H1 (cell line): ENCODE data around the gene PHF1. TPM values are rescaled to one million over a fixed set of nuclear protein-coding genes. Genes with fewer than 3 reads are reported as not detected.
"Not testable (repeated sequence)": the region's sequence is repeated elsewhere in the genome, so short reads cannot be mapped to it uniquely, and the experiment has no call there.

Source experiments
- CTCF ChIA-PET: fragments of 300-600 bp; sonication (Branson Sonifier 250); formaldehyde crosslinking; loops from one replicate; lab custom pipeline; 2021; ENCODE audit not compliant: partially characterized antibody; lab: Charles Lee
- POLR2A ChIA-PET: fragments of 300-600 bp; sonication (Branson Sonifier 250); formaldehyde crosslinking; loops from one replicate; lab custom pipeline; 2021; ENCODE audit warnings: inconsistent platforms; ENCODE audit not compliant: partially characterized antibody; lab: Charles Lee
- DNase-seq, 2 experiments: peaks; one replicate each; pipeline versions ENCODE4 v3.0.0 to v3.0.0-alpha.2; 2010 to 2022; ENCODE audit warnings: low spot score in 2 of 2, low read depth in 1 of 2, mixed read lengths in 1 of 2
- FAIRE-seq: peaks from 2 replicates; lab custom pipeline; 2011; peaks lifted over from hg19 to GRCh38; lab: Jason Lieb, UNC
- H2AFZ ChIP-seq: 2 replicates; pipeline ENCODE4 v1.8.1; 2012; ENCODE audit warnings: low read length, inconsistent platforms
- H2AK5ac ChIP-seq: 2 replicates; pipeline ENCODE4 v1.6.1; 2013; ENCODE audit warnings: low read depth, low read length
- H2BK120ac ChIP-seq: replicated peaks from 2 replicates; pipeline ENCODE3; 2013; ENCODE audit warnings: low read depth, low read length, inconsistent platforms
- H2BK12ac ChIP-seq: 2 replicates; pipeline ENCODE4 v1.6.1; 2013; ENCODE audit warnings: low read depth, low read length
- H2BK15ac ChIP-seq: 2 replicates; pipeline ENCODE4 v1.6.1; 2013; ENCODE audit warnings: low read length
- H2BK20ac ChIP-seq: 2 replicates; pipeline ENCODE4 v1.6.1; 2013; ENCODE audit warnings: low read length
- H2BK5ac ChIP-seq: 2 replicates; pipeline ENCODE4 v1.6.1; 2013; ENCODE audit warnings: low read depth, low read length
- H3K14ac ChIP-seq: 2 replicates; pipeline ENCODE4 v1.6.1; 2013; ENCODE audit warnings: inconsistent platforms; ENCODE audit not compliant: insufficient read length
- H3K18ac ChIP-seq: 2 replicates; pipeline ENCODE4 v1.6.1; 2013; ENCODE audit warnings: low read length; ENCODE audit errors: extremely low read depth
- H3K23ac ChIP-seq: 2 replicates; pipeline ENCODE4 v1.6.1; 2013; ENCODE audit warnings: inconsistent platforms; ENCODE audit not compliant: insufficient read length
- H3K23me2 ChIP-seq: 2 replicates; pipeline ENCODE4 v1.6.1; 2013; ENCODE audit warnings: low read depth, low read length
- H3K27ac ChIP-seq: 2 replicates; pipeline ENCODE4 v1.6.1; 2011; ENCODE audit warnings: low read depth, low read length, inconsistent platforms
- H3K27me3 ChIP-seq, 4 experiments: replicated peaks in 1 of 4; 1 replicate in 1 of 4; 2 replicates in 3 of 4; pipeline versions ENCODE4 v1.6.1 to v1.8.1; 2011 to 2013; ENCODE audit warnings: low read length in 3 of 4, mild to moderate bottlenecking in 3 of 4, inconsistent platforms in 2 of 4, mixed read lengths in 2 of 4, moderate library complexity in 1 of 4; ENCODE audit not compliant: control insufficient read depth in 3 of 4, insufficient read depth in 3 of 4; ENCODE audit errors: extremely low read depth in 1 of 4
- H3K36me3 ChIP-seq, 4 experiments: 2 replicates each; pipeline versions ENCODE4 v1.6.1 to v1.8.1; 2011 to 2013; ENCODE audit warnings: mild to moderate bottlenecking in 4 of 4, low read length in 3 of 4, moderate library complexity in 2 of 4, control low read depth in 1 of 4, inconsistent platforms in 1 of 4; ENCODE audit not compliant: insufficient read depth in 4 of 4, control insufficient read depth in 2 of 4
- H3K4ac ChIP-seq: replicated peaks from 2 replicates; pipeline ENCODE3; 2013; ENCODE audit warnings: low read length, low read depth, mixed read lengths, inconsistent platforms; ENCODE audit not compliant: insufficient read length
- H3K4me1 ChIP-seq, 4 experiments: replicated peaks in 1 of 4; 1 replicate in 1 of 4; 2 replicates in 3 of 4; pipeline versions ENCODE4 v1.6.1 to v1.8.1; 2011 to 2013; ENCODE audit warnings: low read length in 3 of 4, inconsistent platforms in 2 of 4, mixed read lengths in 1 of 4; ENCODE audit not compliant: insufficient read depth in 4 of 4, control insufficient read depth in 3 of 4
- H3K4me2 ChIP-seq, 2 experiments: 2 replicates each; pipeline versions ENCODE4 v1.6.1 to v1.8.1; 2011 to 2013; ENCODE audit warnings: low read depth in 2 of 2, low read length in 2 of 2, control low read depth in 1 of 2, inconsistent platforms in 1 of 2, mild to moderate bottlenecking in 1 of 2; ENCODE audit not compliant: insufficient read depth in 1 of 2
- H3K4me3 ChIP-seq, 4 experiments: fragments of 200-600, 300-600 bp in 1 of 4; sonication (generic), shearing (Covaris generic), sonication (Bioruptor Twin) in 1 of 4; 2 replicates each; pipeline versions ENCODE4 v1.5.1 to v1.8.1; 2011 to 2016; ENCODE audit warnings: low read length in 4 of 4, low read depth in 3 of 4, control low read depth in 2 of 4, inconsistent platforms in 2 of 4, mild to moderate bottlenecking in 2 of 4, mixed read lengths in 1 of 4, moderate library complexity in 1 of 4; ENCODE audit not compliant: insufficient read depth in 2 of 4; ENCODE audit errors: extremely low read depth in 1 of 4
- H3K56ac ChIP-seq: replicated peaks from 2 replicates; pipeline ENCODE3; 2013; ENCODE audit warnings: low read depth, mild to moderate bottlenecking, mixed read lengths, low read length, inconsistent platforms; ENCODE audit not compliant: insufficient read length
- H3K79me1 ChIP-seq: 2 replicates; pipeline ENCODE4 v1.6.1; 2013; ENCODE audit warnings: low read depth, low read length, control low read depth
- H3K79me2 ChIP-seq, 2 experiments: 2 replicates each; pipeline versions ENCODE4 v1.6.1 to v1.8.1; 2012 to 2013; ENCODE audit warnings: low read length in 2 of 2, mild to moderate bottlenecking in 2 of 2, inconsistent platforms in 1 of 2; ENCODE audit not compliant: insufficient read depth in 2 of 2, control insufficient read depth in 1 of 2
- H3K9ac ChIP-seq, 4 experiments: replicated peaks in 1 of 4; 1 replicate in 1 of 4; 2 replicates in 3 of 4; pipeline versions ENCODE4 v1.6.1 to v1.8.1; 2011 to 2013; ENCODE audit warnings: low read depth in 3 of 4, low read length in 3 of 4, control low read depth in 2 of 4, mild to moderate bottlenecking in 2 of 4, moderate library complexity in 2 of 4, inconsistent platforms in 1 of 4; ENCODE audit errors: extremely low read depth in 1 of 4
- H3K9me3 ChIP-seq, 2 experiments: 2 replicates each; pipeline versions ENCODE4 v1.6.1 to v1.8.1; 2012 to 2013; ENCODE audit warnings: mild to moderate bottlenecking in 2 of 2, moderate library complexity in 2 of 2, control low read depth in 1 of 2, inconsistent platforms in 1 of 2, low read depth in 1 of 2, low read length in 1 of 2, mixed read lengths in 1 of 2; ENCODE audit not compliant: insufficient read depth in 2 of 2
- H4K20me1 ChIP-seq, 2 experiments: replicated peaks in 1 of 2; 2 replicates each; pipeline versions ENCODE3 to v1.8.1; 2011 to 2013; ENCODE audit warnings: inconsistent platforms in 2 of 2, low read length in 2 of 2, mild to moderate bottlenecking in 1 of 2; ENCODE audit not compliant: insufficient read depth in 2 of 2, control insufficient read depth in 1 of 2
- H4K5ac ChIP-seq: 2 replicates; pipeline ENCODE4 v1.6.1; 2013; ENCODE audit warnings: low read length, low read depth, mixed read lengths, inconsistent platforms; ENCODE audit not compliant: insufficient read length
- H4K8ac ChIP-seq: 2 replicates; pipeline ENCODE4 v1.8.0; 2013; ENCODE audit warnings: mild to moderate bottlenecking, moderate library complexity, low read length, inconsistent platforms; ENCODE audit not compliant: insufficient read depth; ENCODE audit errors: extremely low read depth
- H4K91ac ChIP-seq: replicated peaks from 2 replicates; pipeline ENCODE3; 2013; ENCODE audit warnings: low read length, mixed read lengths, inconsistent platforms; ENCODE audit not compliant: insufficient read length
- BACH1 ChIP-seq: IDR thresholded peaks from 2 replicates; pipeline ENCODE4 v1.6.1; 2012; ENCODE audit warnings: low read length, improper control_type of control experiment
- GABPA ChIP-seq: IDR thresholded peaks from 2 replicates; pipeline ENCODE4 v1.6.1; 2011; ENCODE audit warnings: mild to moderate bottlenecking, low read length, moderate library complexity, borderline replicate concordance; ENCODE audit not compliant: insufficient read depth
- PHF8 ChIP-seq: fragments of 200-600 bp; sonication (generic); conservative IDR thresholded peaks from 2 replicates; pipeline ENCODE4 v1.7.1; 2012; ENCODE audit warnings: low read depth, mild to moderate bottlenecking, inconsistent platforms, low read length, moderate library complexity
- TAF1 ChIP-seq: IDR thresholded peaks from 2 replicates; pipeline ENCODE4 v1.6.1; 2011; ENCODE audit warnings: mild to moderate bottlenecking, low read depth, low read length
- WGBS, 2 experiments: shearing (Covaris generic) in 1 of 2; methylation state at CpG; one replicate each; pipeline versions ENCODE4 v1.1.6 to v1.1.7; 2013 to 2015; ENCODE audit warnings: low lambda C conversion rate in 2 of 2, mixed read lengths in 2 of 2, inconsistent platforms in 1 of 2, low coverage in 1 of 2, missing lambda C conversion rate in 1 of 2; ENCODE audit not compliant: insufficient replicate concordance in 2 of 2, insufficient coverage in 1 of 2, insufficient read length in 1 of 2; ENCODE audit errors: extremely low coverage in 1 of 2, missing lambda C conversion rate in 1 of 2; 5-methylcytosine and 5-hydroxymethylcytosine counted together
- polyA plus RNA-seq, 7 experiments: library from polyadenylated mRNA; depleted of rRNA in 3 of 7; stranded (reverse) in 5 of 7; unstranded in 2 of 7; fragments of >200 nt in 5 of 7; fragments of 200-250 nt in 2 of 7; gene quantifications; 1 replicate in 5 of 7; 2 replicates in 1 of 7; 4 replicates in 1 of 7; pipeline versions ENCODE4 v1.2.1 to v1.2.3, GENCODE V29; 2011 to 2013; ENCODE audit warnings: missing spikeins in 2 of 7, mixed read lengths in 2 of 7
- total RNA-seq: library from RNA; stranded (reverse); fragmentation: NEBNext Ultra II Directional; extraction: Animal tissue kit (Norgen Biotek cat#: 25700); gene quantifications from 2 replicates; pipeline ENCODE4 v1.2.1, GENCODE V29; 2021

Gene PHF1
- total and polyA plus RNA-seq, 2 of the 8 experiments (the other 6 are each of a cell fraction or from before 2014, with no cell fraction given), result 47.3 to 78.6 TPM

GRCh38 chr6:33410711-33411631, at the start of gene PHF1 (continued):
- TF ChIP-seq GABPA (no peak), PHF8 (peak; percentile 35; the same call in 1 of the 2 replicates), TAF1 (peak; percentile 61), BACH1 (no peak)
- TF ChIP-seq, all 59 proteins: peak for 6

GRCh38 chr6:33363486-33363885, 47.3 kb upstream of the PHF1 start:
- H2BK5ac ChIP-seq, H4K20me1 ChIP-seq, H3K4ac ChIP-seq, H4K91ac ChIP-seq, H4K5ac ChIP-seq, H3K23me2 ChIP-seq, H3K79me2 ChIP-seq, H3K4me1 ChIP-seq, H3K23ac ChIP-seq, DNase-seq, POLR2A ChIA-PET, H3K14ac ChIP-seq, H2BK15ac ChIP-seq, H3K27me3 ChIP-seq, H3K4me2 ChIP-seq, H2BK12ac ChIP-seq, H2BK120ac ChIP-seq, FAIRE-seq, H3K27ac ChIP-seq, H3K9me3 ChIP-seq, H3K18ac ChIP-seq, H2AK5ac ChIP-seq, H3K56ac ChIP-seq, H2BK20ac ChIP-seq, H4K8ac ChIP-seq, H3K4me3 ChIP-seq, H3K36me3 ChIP-seq, H3K9ac ChIP-seq, H3K79me1 ChIP-seq, H2AFZ ChIP-seq: not testable (repeated sequence)
- 93% methylated on average over 12 of the region's 12 CpGs; no CpG with 5 or more reads in 1 of the 2 experiments for WGBS, 2 experiments
- CTCF ChIA-PET, result interaction anchor here (1.0 to 2.5 kb wide), 3 partner anchors 21 to 64 kb away, joined by 3 to 11 read pairs (median 3); no protein-coding TSS in a partner anchor
